HFF-Myc (cell line): ENCODE measurements around the gene MTX2.

Source experiments
- DNase-seq: peaks from one replicate; pipeline ENCODE4 v3.0.0-alpha.2; 2011; ENCODE audit warnings: low read depth; ENCODE audit errors: extremely low read depth
- H3K4me3 ChIP-seq: replicated peaks from 2 replicates; pipeline ENCODE4 v1.5.1; 2011; ENCODE audit warnings: low read depth, mild to moderate bottlenecking, control low read depth, low read length
- CTCF ChIP-seq: IDR thresholded peaks from 2 replicates; pipeline ENCODE4 v1.5.1; 2012; ENCODE audit warnings: mild to moderate bottlenecking, low read depth, low read length, control low read depth; ENCODE audit errors: missing control alignments

MTX2 gene

GRCh38 chr2:176328149-176328548 is 58.9 kb downstream of the MTX2 start:
- DNase-seq, result no peak
- H3K4me3 ChIP-seq, result no peak overlapping the region
- no peak for TF ChIP-seq CTCF

GRCh38 chr2:176330612-176331011 is 61.4 kb downstream of the MTX2 start:
- no peak overlapping the region for H3K4me3 ChIP-seq
- DNase-seq, result no peak
- TF ChIP-seq CTCF, result no peak

GRCh38 chr2:176331646-176332045 is 62.4 kb downstream of the MTX2 start:
- no peak overlapping the region for H3K4me3 ChIP-seq
- DNase-seq, result no peak
- no peak for TF ChIP-seq CTCF

GRCh38 chr2:176334729-176335128 is 65.5 kb downstream of the MTX2 start:
- H3K4me3 ChIP-seq, result no peak overlapping the region
- no peak for TF ChIP-seq CTCF
- no peak for DNase-seq

- no peak overlapping the region for H3K4me3 ChIP-seq
- no peak for TF ChIP-seq CTCF
- no peak for DNase-seq
Measured at GRCh38 chr2:176338395-176338794, 69.2 kb downstream of the MTX2 start.

GRCh38 chr2:176339208-176339607 is 70.0 kb downstream of the MTX2 start:
- H3K4me3 ChIP-seq, result no peak overlapping the region
- TF ChIP-seq CTCF, result no peak
- no peak for DNase-seq

- no peak for DNase-seq
- H3K4me3 ChIP-seq, result no peak overlapping the region
- no peak for TF ChIP-seq CTCF
Measured at GRCh38 chr2:176356251-176356650, 87.0 kb downstream of the MTX2 start.
